Stimulated activated CD8-positive, alpha-beta memory T cell treated with anti-CD3 and anti-CD28 coated beads, Interleukin-15, amount 100 ng/mL, for 1 hour (primary cell): ENCODE results near the gene FAM151A.

ENCODE experiments used
- DNase-seq: peaks from one replicate; pipeline ENCODE4 v3.0.0-alpha.2; 2020; ENCODE audit warnings: low read depth

The FAM151A gene

DNA sequence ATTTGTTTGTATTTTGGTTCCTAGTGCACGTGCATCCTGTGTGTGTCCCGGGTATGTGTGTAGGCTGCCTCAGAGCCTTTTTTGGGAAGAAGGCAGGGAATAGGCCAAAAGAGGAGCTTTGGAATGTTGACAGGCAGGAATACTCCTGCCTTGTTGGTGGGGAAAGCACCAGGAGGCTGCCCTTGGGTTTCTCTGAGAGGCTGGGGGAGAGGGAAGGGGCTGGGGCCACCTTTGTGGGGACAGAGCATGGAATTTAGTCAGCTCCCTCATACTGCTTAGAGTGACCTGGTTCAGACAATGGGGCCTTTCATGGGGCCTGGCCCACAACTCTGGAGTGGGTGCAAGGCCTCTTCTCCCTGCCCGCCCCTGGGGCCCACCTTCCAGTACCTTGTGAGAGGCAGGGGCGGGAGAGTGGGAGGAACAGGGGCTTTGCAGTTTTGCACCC, 44.0 kb downstream of the FAM151A start:
- DNase-seq: no peak

DNA sequence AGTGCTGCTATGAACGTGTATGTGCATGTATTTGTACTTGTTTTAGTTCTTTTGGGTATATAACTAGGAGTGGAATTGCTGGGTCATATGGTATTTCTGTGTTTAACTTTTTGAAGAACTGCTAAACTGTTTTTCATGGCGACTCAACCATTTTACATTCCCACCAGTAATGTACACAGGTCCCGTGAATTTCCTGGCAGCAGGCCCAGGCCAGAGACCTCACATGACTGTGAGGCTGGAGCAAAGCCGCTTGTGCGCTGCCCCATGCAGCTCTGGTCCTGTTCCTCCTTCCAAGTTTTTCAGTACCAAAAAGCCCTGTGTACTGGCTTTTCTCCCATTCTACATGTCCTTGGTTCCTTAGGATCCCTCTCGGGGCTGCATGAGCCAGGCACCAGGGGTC, 45.7 kb downstream of the FAM151A start:
- no peak for DNase-seq

DNA sequence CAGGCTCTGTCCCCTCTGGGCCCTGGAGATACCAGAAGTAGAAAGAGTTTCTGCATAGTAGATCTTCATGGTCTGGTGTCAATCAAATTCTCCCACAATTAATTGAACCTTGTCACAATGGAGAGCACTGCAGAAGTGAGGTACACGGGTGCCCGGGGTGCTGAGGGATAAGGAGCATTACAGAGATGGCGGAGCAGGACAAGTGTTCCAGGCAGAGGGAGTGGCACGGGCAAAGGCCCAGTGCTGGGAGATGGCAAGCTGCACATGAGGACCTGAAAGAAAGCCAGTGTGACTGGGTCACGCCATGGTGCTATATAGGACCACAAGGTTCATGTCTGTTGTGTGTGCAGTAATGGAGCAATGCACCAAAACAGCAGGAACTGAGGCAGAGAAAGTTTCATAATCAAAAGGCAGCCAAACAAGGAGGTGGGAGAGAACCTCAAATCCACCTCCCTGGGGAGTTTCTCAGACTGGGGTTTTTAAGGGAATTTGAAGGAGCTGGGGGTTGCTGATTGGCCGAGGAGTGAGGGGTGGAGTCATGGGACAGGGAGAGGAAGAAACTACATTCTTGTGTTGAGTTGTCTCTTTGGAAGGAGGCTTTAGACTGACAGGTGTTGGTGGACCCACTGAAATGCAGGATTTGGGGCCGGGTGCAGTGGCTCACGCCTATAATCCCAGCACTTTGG, 47.6 kb downstream of the FAM151A start:
- DNase-seq: no peak

DNA sequence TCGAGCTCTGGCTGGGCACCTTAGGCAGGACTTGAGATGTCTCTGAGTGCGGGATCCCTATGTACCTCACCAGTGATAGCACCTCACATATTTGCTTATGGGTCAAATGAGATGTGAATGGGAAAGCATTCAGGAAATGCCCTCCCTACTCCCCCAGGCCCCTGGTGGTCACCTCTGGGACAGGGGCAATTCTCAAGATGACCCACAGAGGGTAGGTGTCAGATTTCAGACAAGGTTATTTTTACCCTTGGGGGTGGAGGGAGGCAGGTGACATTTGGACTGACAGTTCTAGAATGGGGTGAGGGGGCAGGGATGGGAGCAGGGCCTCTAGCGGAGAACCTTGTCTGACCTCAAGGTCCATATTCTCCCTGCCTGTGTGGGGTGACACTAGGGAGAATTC, 48.2 kb downstream of the FAM151A start:
- no peak for DNase-seq

DNA sequence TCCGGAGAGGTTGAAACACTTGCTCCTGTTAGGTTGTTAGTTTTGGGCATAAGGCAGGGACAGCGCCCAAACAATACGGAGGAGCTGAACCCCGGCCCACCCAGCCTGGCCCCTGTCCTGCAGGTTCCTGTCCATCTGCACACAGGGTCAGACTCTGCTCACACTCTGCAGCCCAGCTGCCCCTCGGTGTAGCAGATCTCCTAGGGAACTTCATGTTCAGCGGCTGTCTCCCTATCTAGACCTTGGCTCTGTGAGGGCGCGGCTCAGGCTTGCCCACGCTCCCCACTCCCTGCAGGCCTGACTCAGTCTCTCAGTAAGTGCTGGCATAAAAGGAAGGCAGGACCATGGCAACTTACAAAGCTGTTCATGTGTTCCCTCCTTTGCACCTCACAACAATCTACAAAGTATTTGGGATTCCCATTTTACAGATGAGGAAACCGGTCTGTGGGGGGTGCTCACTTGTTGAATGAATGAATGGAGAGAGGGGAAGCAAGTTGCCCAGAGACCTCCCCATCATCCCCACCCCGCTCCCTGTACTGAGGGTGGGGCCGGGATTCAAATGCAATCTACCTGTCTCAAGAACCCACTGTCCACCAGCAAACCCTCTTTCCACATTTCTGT, 49.1 kb downstream of the FAM151A start:
- DNase-seq: no peak

DNA sequence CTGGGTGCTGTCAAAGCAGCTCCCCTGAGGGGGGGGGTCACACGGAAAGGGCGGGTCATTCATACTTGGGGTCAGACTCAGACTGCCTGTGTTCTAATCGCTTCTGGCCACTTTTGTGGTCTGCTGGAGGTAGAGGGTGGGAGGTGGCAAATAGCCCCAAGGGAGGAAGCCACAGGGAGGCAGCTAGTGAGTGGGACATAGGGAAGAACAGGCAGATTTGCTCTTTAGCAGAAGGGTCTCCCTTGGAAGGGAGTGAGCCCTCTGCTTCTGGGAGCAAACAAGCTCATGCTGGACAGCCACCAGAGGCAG, 50.8 kb downstream of the FAM151A start:
- no peak for DNase-seq

DNA sequence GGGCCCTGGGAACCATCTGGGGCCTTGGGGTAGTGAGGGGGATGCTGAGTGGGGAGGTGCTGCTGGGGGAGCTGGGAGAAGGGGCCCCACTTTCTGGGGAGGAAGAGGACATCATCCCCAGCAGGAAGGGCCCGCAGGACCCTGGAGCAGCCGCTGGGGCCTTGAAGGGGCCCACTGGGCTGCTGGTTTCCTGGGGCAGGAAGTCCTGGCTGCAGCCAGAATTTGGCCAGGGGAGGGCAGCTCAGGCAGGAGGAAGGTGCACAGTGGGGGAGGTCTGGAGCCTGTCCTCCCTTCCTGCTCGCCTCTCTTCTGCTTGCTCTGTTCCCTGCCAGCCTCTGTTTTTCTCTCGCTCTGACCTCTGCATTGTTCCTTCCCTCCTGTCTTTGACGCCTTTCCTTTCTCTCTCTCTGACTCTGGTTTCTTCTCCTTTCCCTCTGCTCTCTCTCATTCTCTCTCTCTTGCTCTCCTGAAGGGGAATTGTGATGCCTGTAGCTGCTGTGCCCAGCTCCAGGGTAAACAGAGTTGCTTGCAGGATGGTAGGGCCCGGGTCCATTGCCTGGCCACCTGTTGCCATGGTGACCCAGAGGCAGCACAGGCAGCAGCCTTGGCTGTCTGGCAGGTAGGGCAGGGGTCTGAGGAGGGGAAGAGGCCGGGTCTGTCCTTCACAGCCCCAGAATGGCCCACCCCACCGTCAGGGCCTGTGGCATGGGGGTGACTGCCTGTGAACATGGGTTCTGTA, 51.4 kb downstream of the FAM151A start:
- no peak for DNase-seq

DNA sequence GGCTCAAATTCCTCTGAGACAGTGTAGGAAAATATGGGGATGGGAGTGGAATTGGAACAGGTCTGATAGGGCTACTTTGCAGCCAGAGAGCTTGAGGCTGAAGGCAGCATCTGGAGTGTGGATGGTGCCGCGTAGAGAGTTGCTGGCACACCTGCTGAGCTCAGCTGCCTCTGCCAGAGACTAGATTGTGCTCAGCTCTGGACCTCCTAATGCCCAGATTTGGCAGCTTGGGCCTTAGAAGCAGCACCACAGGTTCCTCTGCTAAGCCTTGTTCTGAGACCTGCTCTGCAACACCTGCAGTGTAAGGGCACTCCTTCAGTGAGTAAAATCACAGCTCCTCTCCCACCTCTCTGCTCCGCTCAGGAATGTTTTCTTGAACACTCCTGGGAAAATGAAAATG, 52.0 kb downstream of the FAM151A start:
- no peak for DNase-seq

DNA sequence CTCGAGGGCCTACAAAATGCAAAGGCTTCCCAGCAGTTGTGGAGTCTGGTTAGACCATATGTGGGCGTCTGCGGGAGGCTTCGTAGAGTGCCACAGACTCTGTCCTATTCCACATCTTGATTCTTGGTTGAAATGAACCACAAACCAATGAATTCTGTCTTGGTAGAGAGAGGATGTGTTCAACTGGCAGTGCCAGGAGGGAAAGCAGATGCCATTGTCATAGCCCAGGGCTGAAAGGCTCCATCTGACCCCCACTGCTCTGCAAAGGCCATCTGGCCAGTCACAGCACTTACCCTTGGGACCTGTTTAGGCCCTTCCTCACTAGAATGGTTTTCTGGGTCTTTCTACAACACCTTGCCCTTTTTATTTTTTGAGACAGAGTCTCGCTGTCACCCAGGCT, 53.2 kb downstream of the FAM151A start:
- no peak for DNase-seq

DNA sequence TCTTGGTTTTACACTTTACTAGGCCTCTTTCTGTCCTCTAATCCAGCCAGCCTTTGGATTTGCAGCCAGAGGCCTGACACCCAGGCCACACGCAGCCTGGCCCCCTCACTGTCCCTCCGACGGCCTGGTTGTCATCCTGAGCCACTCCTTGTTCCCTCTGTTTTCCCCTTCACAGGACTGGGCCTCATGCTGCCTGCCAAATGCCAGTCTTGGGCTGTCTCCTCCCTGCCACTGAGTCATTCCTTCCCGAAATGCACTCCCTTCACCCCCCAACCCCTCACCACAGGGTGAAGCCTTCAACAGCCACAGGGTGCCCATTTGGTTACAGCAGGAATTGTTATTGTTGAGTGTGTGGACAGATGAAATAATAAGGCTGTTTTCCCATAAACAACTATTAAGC, 54.0 kb downstream of the FAM151A start:
- no peak for DNase-seq

DNA sequence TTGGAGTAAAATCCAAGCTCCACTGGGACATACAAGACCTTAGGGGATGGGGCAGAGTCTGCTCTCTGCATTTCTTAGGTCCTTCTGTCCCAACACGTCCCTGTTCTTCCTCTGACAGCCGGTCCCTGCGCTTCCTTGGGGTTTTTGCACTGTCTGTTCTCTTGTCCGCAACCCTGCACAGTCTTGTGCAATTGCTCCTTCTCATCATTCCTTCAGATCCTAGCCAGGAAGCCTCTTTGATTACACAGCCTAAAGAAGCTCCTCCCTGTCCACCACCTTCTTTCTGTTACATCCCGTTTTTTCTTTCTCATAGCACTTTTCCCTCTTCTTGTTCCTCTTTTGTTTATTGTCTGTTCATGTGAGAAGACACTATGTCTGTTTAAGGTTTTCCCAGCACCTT, 55.4 kb downstream of the FAM151A start:
- no peak for DNase-seq

DNA sequence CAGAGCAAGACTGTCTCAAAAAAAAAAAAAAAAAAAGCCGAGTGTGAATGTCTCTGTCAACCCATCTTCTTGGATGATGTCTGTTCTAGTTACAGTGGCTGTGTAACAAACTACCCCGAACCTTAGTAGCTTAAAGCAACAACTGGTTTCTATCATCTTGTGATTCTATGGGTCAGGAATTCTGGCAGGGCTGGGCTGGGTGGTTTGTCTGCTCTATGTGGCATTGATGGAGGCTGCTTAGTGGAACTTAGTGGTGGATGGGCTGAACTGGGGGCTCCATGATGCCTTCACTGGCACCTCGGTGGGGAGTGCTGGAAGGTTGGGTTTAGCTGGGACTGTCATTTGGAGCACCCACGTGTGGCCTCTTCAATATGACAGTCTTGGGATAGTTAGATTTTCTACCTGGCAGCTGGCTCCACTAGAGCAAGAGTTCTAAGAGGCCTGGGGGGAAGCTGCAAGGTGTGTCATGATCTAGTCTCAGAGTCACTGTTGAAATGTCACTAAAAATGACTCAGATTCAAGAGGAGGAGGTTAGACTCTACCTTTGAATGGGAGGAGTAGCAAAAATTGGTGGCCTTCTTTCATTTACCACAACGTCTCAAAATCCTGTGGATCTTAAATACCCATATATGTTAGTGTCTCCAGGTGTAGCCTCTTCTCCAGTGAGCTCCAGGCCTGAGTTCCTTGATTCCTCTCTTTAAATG, 56.7 kb downstream of the FAM151A start:
- no peak for DNase-seq

DNA sequence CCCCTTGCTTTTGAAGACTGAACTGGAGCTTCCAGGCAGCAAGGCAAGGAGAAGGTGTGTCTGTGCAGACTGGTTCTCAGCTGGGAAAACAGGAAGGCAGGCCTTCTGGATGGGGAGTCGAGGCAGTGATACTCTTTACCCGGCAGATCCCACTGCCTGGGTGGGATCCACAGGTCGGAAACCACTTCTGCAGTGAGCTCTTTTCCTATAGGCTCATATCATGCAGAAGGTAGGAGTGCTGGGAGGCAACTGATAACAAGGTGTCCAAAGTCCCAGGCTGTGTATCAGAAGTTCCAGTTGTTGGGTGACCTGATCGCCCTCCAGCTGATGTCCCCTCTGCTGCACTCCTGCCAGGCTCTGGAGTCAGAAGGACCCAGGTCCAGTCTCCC, 58.2 kb downstream of the FAM151A start:
- no peak for DNase-seq

DNA sequence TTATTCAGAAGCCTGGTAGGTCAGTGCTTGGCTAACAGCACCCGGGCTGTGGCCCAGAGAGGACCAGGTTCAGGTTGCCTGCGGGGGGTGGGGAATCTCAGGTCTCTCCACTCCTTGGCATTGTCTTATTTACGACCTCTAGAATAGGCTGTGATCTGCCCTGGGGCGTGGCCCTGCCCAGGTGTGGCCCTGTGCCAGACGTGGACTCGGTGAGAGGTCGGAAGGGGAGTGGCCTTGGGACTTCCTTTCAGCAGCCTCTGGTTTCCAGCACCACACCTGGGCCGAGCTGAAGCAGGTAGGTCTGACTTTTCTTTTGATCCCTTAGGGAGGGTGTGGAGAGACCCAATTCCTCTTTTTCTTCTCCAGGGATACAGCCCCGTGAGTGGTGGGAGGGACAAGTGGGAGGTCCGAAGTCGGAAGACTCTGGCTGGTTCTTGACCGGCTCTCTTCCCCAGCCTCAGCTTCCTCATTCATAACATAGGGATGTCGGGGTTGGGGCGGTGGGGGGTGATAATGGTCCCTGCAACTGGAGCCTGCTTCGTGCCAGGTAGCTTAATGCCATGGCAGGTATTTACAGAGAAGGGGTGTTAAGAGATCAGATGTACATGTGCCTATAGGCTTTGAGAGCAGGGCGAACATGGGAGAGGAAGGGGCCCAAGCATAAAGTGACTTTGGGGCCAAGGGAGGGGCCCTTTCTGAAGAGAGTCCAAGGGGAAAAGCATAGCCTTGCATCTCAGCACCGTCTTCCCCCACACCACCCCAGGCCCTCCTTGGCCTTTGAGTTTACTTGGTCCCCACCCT, 58.8 kb downstream of the FAM151A start:
- DNase-seq: no peak

DNA sequence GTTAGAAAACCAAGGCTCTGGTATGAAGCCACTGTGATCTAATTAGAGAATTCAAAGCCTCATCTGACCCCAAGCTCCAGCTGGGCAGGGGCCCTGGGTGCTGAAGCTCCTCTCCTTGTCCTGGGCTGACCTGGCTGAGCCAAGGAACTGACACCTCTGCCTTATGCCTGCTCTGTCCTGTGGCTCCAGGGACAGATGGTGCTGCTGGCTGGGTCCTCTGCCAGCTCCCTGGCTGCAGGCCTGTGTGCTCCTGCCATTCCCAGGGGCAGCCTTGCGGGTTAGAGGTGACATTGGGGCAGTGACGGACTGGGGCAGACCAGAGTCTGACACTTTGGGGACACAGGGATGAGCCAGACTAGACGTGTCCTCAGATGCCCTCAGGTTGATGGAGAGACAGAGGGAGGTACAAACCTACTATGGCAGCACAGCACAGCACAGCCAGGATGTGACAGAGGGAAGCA, 63.5 kb downstream of the FAM151A start:
- no peak for DNase-seq
